ENCODE data around the gene CPSF4L.
A peak's percentile ranks its signal among the peaks of the same experiment; 100 is the strongest.
"Not testable (repeated sequence)": the region's sequence is repeated elsewhere in the genome, so short reads cannot be mapped to it uniquely, and the experiment has no call there.

Gene CPSF4L

DNA sequence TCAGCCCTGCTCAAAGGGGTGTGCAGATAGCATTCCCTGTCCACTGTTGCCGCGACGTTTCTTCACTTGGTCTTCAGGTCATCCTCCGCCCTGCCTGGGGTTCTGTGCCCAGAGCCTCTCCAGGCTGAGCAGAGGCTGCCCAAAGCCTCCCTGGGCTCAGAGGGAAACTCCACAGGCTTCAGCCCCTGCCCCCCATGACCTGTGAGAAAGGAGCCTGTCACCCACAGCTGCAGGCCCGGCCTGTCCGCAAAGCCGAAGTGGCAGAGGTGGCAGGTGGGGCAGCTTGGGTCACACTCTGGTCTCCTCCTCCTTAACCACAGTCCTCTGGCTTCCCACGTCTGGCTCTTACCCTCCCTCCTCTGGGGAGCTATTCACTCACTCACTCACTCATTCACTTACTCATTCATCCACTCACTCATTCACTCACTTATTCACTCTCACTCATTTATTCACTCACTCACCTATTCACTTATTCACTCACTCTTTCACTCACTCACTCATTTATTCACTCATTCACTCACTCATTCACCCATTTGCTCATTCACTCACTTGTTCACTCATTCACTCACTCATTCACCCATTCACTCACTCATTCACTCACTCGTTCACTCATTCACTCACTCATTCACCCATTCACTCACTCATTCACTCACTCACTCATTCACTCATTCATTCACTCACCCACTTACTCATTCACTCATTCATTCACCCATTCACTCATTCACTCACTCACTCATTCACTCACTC lies 7.1 kb upstream of the CPSF4L start:
- no peak for DNase-seq (ENCODE audit: low spot score)
- no peak for FAIRE-seq

DNA sequence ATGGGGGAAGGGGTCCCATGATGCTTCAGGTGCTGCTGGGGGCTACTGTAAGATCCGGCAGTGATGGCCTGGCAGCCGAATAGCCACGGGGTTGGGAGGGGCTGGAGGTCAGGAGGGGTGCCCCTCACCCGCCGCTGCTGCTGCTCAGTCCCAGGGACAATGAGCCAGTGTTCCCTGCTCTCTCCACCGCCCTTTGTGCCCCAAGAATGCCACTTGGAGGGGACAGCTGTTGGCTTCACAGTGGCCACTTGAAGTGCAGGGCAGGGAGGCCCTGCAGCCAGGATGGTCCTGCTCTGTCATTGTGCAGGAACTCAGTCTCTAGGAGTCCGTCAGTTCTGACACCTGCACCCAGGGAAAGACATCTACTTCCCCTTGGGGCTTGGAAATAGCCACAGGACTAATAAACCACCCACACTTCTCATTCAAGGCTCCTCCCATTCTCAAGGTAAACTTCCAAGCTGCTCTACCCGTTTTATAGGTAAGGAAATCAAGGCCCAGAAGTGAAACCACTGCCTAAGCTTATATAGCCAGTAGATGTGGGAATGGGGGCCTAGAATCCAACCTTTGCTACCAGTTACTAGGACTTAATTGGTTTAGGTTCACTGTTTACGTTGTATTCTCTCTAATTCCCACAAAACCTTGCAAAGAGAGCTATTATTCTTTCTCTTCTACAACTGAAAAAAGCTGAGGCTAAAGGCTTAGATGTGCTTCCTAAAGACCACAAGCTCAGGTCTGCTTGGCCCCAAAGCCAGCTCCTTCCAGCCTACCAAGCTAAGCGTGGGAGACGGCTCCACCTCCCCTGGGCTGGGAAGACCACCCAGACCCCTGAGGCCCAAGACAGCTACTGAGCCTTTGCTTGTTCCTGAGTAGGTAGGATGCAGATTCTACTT lies 6.2 kb upstream of the CPSF4L start:
- no peak for DNase-seq (ENCODE audit: low spot score)
- FAIRE-seq = peak; percentile 71

DNA sequence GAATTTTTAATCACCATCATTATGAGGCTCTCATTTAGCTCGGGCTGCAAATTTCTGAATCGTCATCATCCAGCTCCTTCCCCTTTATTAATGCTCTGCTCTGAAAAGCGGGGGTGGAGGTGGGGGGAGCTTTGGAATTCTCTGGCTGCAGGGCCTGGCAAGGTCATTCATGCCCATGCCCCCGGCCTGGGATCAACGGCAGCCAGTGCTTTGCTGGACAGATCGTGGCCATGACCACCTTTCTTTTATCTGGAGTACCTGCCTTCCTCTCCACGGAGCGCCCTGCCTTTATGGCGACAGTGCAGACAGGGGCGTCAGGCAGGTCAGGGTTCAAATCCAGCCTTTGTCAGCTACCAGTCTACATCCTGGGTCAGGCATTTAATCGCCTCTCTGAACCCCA lies 5.1 kb upstream of the CPSF4L start:
- DNase-seq (ENCODE audit: low spot score) (no peak), FAIRE-seq (no peak)

DNA sequence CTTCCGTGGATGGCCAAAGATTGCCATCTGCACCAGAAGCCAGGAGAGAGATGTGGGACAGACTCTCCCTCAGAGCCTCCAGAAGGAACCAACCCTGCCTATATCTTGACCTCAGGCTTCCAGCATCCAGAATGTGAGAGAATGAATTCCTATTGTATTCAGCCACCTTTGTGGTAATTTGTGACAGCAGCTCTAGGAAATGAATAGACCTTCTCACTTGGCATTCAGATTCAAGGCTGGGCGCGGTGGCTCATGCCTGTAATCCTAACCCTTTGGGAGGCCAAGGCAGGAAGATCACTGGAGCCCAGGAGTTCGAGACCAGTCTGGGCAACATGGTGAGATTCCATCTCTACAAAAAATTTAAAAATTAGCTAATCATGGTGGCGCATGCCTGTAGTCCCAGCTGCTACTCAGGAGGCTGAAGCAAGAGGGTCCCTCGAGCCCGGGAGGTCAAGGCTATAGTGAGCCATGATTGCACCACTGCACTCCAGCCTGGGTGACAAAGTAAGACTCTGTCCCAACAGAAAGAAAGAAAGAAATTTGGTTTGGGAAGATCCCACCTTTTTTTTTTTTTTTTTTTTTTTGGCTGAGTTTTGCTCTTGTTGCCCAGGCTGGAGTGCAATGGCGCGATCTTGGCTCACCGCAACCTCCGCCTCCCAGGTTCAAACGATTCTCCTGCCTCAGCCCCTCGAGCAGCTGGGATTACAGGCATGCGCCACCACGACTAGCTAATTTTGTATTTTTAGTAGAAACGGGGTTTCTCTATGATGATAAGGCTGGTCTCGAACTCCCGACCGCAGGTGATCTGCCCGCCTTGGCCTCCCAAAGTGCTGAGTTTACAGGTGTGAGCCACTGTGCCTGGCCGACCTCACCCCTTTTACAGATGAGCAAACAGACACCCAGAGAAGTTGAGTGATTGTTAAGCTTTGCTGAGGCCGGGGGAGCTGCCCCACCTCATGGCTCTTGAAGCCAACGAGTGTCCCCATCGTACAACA lies 4.3 kb upstream of the CPSF4L start:
- FAIRE-seq = no peak
- no peak for DNase-seq (ENCODE audit: low spot score)

DNA sequence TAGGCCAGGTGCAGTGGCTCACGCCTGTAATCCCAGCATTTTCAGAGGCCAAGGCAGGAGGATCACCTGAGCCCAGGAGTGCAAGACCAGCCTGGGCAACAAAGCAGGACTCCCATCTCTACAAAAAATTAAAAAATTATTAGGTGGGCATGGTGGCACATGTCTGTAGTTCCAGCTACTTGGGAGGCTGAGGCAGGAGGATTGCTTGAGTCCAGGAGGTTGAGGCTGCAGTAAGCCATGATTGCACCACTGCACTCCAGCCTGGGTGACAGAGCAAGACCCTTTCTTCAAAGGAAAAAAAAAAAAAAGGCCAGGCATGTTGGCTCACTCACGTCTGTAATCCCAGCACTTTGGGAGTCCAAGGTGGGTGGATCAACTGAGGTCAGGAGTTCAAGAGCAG lies 2.8 kb upstream of the CPSF4L start:
- not testable (repeated sequence) for FAIRE-seq; DNase-seq (ENCODE audit: low spot score)

DNA sequence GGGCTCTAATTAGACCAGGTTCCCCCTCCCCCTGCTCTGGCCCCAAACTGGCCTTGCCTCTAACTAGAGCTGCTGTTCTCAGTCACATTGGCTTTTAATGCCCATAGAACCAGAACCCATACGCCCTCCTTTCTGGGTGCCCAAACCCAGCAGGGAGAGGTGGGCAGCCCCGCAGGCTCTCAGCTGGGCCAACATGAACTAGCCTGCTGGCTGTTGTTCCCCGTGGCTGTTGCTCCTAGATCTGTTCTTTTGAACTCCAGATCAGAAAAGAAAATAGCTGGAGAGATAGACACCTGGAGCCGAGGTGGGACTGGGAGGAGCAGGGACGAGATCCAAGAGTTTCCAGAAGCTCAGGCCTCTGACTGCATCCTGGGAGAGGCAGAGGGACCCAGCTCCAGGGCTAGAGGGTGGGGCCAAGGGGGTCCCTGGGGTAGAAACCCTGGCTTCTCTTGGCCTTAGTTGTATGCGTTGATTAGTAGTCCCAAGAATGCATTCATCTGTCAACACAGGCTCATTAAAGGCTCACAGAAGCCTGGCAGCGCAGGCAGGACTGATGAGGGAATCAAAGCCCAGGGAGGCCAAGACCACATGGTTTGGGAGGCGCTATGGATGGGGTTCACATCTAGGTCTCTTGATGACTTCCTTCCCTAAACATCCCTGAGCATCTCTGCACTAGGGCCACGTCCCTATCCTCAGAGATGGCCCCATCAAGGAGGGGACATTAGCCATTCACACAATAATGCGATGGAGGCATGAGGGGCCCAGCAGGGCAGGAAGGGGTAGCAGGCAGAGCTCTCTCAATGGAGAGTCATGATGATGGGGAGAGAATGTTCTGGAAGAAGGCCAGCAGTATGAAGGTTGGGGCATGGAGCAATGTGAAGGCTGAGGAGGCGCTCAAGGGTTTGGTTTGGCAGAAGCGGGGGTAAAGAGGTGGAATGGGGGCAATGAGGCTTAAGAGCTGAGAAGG lies 1.3 kb upstream of the CPSF4L start:
- DNase-seq (ENCODE audit: low spot score) (no peak), FAIRE-seq (no peak)

DNA sequence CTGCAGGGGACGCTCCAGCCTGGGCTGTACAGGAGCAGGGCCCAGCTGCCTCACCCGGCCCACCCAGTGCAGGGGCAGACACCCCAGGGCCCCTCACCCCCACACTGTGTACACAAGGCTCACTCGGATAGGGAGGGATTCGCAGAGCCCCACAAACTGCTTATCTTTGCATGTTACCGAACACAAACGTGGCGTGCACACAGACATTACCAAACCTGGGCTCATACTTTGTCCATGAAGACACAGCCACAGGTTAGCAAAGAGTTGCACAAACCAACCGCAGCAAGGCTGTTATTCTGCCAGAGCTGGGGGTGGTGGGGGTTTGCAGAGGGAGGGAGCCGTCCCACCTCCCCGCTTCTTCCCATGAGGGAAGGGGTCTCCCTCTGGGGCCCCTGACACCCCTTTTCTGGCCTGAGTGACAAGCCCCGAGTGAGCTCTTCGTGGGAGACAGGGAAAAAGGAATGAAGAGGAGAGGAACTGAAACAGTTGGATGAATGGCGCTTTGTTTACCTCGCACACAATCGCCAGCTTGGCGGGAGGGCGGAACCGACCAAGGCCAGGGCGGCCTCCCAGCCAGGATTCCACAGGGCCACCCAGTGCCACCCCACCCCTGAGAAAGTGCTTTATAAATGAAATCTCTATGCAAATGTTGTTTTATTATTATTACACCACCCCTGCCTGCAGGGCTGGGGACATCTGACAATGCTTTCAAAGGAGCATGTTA lies 434 bp upstream of the CPSF4L start:
- DNase-seq (ENCODE audit: low spot score) = no peak
- no peak for FAIRE-seq

DNA sequence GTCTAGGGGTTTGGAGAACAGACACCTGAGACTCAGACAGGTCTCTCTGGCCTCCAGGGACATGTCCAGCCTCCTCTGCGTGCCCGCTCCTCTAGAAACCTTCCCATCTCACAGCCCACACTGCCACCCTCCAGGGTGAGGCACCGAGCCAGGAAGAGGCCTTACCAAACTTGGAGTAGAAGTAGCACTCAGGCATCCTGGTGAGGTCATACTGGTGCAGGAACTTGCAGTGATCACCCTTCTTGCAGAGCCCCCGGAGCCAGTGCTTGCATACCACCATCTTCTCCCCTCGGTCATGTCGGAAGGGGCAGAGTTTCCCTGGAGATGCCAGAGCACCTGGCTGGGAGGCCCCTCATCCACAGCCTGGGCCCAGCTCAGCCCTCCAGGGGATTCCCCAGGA lies 4.2 kb downstream of the CPSF4L start:
- DNase-seq (ENCODE audit: low spot score) (no peak), FAIRE-seq (no peak)

DNA sequence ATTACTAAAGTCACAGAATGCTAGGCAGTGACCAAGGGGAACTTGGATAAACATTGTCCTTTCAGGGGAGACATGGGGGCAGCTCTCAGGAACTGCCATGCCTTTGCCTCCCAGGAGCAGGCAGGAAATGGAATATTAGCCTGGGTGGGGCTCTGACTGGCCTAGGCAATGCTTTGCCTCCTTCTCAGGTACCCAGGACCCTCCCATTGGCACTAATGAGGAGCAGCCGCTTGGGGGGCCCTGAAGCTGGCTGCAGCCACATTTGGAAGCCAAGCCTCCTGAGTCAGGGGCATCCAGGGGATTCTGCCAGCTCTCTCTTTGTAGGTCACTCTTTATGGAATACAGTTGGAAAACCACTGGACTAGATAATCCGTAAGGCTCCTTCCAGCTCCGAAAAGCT lies 5.5 kb downstream of the CPSF4L start:
- FAIRE-seq (no peak), DNase-seq (ENCODE audit: low spot score) (no peak)

DNA sequence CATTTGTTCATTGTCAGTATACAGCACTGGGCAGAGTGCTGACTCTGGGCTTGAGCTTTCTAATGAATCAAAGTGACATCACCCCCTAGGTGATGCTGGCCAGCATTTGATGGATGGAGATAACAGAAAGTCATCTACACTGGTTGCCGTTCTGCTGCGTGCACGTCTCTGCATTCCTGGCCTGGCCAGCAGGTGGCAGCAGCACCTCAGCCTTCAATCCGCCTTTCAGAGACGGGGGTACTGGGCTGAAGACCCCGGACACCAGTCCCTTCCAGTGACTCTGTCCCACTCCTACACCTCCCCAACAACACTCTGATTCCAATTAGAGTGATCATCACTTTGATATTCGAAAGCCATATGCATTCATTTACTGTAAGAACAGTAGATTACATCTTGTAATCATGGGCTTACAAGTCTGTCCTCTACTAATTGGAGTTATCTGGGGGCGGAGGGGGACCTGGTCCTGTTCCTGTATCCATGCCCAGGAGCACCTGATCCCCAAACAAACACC lies 6.0 kb downstream of the CPSF4L start:
- peak; percentile 88 for DNase-seq (ENCODE audit: low spot score)

DNA sequence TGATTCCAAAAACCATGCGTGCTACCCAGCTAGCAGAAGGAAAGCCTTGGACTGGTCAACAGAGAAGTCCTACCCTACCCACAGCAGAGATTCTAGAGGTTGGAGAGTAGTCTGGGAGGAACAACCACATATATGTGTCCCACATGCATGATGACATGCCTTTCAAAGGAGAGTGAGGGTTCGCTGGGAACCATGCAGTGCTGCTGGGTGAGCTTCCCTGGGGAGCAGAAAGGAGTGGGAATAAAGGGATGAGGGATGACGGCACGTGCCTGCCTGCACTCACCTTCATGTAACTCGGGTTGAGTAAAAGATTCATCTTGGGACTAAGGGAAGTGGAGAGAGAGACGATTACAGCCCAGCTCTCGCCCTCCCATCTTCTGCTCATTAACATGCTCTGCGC lies 9.8 kb downstream of the CPSF4L start:
- no peak for FAIRE-seq
- no peak for DNase-seq (ENCODE audit: low spot score)

More for the DNA sequence above, 6.0 kb downstream of the CPSF4L start:
- peak; percentile 99 for FAIRE-seq

DNA sequence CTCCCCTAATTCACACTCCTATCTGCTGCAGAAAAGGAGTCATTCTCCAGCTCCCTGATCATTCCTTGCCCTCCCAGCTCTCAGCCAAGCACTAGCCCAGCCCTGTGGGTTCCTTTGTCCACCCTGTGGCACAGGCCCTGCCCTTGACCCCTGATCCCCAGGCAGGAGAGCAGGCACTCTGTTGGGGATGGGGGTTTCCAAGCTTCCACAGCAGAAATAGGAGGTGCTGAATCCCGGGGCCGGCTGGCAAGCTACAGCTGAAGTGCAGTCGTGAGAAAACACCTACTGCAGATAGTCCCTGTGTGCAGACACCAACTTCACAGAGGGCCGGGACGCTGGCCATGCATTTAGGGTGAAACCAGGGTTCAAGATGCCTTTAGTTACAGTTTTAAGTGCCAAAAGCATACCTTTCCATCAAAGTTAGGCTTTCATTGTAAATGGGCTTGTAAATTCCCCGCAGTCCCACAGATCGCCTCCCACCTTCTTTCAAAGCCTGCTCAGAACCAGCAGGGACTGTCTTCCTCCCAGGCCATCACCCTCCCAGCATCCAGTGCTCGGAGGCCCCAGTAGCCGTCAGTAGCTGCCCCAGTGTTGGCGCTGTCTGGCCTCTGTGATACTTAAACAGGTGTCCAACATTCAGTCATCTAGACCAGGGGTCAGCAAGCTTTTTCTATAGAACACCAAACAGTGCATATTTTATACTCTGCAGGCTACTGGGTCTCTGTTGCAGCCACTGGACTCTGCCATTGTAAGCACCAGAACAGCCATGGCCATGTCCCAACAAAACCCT lies 10.6 kb downstream of the CPSF4L start:
- FAIRE-seq (peak; percentile 42), DNase-seq (ENCODE audit: low spot score) (no peak)

DNA sequence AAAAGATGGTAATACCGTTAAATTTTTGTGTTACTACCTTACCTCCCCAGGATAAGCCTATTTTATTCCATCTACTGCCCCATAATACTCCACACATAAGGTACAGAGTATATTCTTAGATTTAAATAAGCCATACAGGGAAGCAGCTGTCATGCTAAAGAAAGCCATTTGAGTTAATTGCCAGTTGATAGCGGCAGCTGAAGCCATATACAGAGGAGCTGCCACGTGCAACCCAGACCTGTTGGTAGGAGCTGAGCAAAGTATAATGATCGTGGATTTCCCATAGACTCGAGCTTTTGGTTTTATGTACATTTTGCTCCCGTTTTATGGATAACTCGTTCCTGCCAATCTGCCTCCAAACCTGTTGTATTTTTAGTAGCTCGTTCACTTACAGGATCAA lies 12.0 kb downstream of the CPSF4L start:
- DNase-seq (ENCODE audit: low spot score) (no peak), FAIRE-seq (no peak)

DNA sequence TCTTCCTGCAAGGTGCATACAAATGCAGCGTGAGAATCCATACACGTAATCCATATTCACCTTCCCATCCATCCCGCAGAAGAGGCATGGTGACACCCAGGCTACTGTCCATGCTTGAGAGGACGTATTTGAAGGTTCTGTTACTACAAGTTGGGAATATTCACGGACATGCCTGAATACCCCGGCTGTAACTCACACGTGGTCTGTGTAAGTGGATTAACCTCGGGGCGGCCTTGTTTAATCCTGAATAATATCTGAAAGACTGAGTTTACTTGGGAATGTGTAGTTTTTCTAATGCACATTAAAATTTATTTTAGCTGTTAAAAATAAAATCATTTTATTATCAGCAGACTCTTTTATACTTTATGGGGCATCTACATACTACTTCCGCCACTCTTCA lies 13.1 kb downstream of the CPSF4L start:
- DNase-seq (ENCODE audit: low spot score) (no peak), FAIRE-seq (no peak)

DNA sequence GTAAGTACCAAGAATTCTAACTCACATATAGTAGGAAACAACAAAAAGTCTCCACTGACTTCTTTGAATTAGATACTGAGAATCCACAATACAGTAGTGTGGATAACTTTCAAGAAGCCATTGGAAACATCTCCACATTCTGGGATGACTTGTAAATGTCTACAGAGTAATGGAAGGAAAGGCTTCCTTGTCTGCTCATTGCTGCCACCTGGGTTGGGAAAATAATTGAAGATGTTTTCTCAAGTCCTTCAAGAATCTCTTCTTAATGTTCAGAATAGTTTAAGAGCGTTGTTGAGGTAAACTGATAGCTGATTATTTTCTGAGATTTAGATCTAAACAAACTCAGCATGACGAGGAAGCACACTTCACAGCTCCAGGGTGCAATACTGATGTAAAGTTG lies 14.0 kb downstream of the CPSF4L start:
- FAIRE-seq (peak; percentile 23), DNase-seq (ENCODE audit: low spot score) (no peak)

DNA sequence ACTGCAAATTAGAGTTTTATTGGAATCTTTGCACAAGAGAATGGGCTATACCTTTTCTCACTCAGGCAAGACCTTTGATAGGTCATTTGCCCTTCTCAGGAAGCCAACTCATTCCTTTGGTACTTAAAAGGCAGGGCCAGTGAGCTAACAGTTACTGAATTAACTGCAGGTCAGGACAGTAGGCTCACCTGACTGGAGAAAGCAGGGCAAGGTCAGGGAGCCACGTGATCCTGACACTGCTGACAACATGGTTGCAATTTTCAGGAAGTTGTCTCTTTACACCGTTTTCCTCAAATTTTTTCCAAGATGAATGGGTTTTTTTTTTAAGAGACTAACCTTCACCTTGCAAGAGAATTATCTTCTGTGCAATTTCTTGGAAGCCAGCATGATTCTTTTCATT lies 21.1 kb downstream of the CPSF4L start:
- DNase-seq (ENCODE audit: low spot score) (no peak), FAIRE-seq (no peak)

DNA sequence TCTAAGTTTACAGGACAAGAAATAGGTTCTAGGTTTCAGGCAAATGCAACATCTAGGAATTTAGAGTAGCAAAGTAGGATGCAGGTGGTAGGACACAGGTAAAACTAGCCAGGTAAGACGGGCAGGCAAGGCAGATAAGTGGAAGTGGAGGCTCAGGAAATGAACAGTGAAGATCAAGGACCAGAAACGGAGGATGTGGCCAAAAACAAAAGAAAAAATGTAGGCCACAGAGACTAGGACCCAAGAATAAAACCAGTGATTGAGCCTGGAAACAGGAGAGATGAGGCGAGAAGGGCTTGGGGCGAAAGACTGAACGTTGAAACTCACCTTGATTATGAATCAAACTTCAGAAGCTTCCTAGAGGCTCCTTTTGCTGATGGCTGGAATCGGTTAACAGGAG lies 24.0 kb downstream of the CPSF4L start:
- DNase-seq (ENCODE audit: low spot score) (no peak), FAIRE-seq (no peak)

DNA sequence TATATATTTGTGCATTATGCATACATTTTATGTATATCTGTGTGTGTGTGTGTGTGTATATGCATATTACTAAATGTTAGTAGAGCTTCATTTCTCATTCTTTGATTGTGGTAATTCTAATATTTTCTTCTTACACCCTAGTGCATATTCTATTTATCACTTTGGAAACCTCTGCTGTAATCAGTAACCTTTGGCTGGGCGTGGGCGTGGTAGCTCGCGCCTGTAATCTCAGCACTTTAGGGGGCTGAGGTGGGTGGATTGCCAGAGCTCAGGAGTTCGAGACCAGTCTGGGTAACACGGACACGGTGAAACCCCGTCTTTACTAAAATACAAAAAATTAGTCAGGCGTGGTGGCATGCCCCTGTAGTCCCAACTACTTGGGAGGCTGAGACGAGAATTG lies 26.9 kb downstream of the CPSF4L start:
- FAIRE-seq = no peak
- DNase-seq (ENCODE audit: low spot score) = no peak

All from urothelium cell line (cell line).